Liver (tissue), 3 donors: Measurements from ENCODE around the gene THSD4.

ENCODE experiments used
- CTCF ChIP-seq: fragments of 150-350 bp; IDR thresholded peaks from 2 replicates; pipeline ENCODE4 v1.5.1; 2017; ENCODE audit warnings: improper control_type of control experiment, low read depth, low read length; ENCODE audit not compliant: missing input control
- EGR1 ChIP-seq, 2 donors: IDR thresholded peaks; 2 replicates each; pipeline ENCODE4 v1.6.1; 2016 to 2018; ENCODE audit warnings: antibody characterized with exemption in 2 of 2, low read depth in 2 of 2
- FOXA1 ChIP-seq: IDR thresholded peaks from 2 replicates; pipeline ENCODE4 v1.6.1; 2016; ENCODE audit warnings: antibody characterized with exemption
- GABPA ChIP-seq, 2 donors: IDR thresholded peaks in 1 of 2; conservative IDR thresholded peaks in 1 of 2; 2 replicates each; pipeline ENCODE4 v1.6.1; 2016; ENCODE audit warnings: antibody characterized with exemption in 2 of 2, mild to moderate bottlenecking in 1 of 2, moderate library complexity in 1 of 2
- JUND ChIP-seq, 2 donors: IDR thresholded peaks; 2 replicates each; pipeline ENCODE4 v1.6.1; 2016; ENCODE audit warnings: antibody characterized with exemption in 2 of 2
- RAD21 ChIP-seq, 2 donors: IDR thresholded peaks; 2 replicates each; pipeline ENCODE4 v1.6.1; 2016; ENCODE audit warnings: antibody characterized with exemption in 2 of 2, mild to moderate bottlenecking in 2 of 2
- SP1 ChIP-seq: IDR thresholded peaks from 2 replicates; pipeline ENCODE4 v1.6.1; 2018; ENCODE audit warnings: antibody characterized with exemption, mild to moderate bottlenecking
- TAF1 ChIP-seq: conservative IDR thresholded peaks from 2 replicates; pipeline ENCODE4 v1.6.1; 2016; ENCODE audit warnings: antibody characterized with exemption, mild to moderate bottlenecking
- YY1 ChIP-seq: IDR thresholded peaks from 2 replicates; pipeline ENCODE4 v1.6.1; 2016; ENCODE audit warnings: antibody characterized with exemption, mild to moderate bottlenecking
- ZBTB33 ChIP-seq: IDR thresholded peaks from 2 replicates; pipeline ENCODE4 v1.6.1; 2016; ENCODE audit warnings: antibody characterized with exemption
- TF ChIP-seq, protein P1 (sequence below): IDR thresholded peaks from 2 replicates; pipeline ENCODE4 v1.6.1; 2016; ENCODE audit warnings: antibody characterized with exemption, mild to moderate bottlenecking
- TF ChIP-seq, protein P2 (sequence below): IDR thresholded peaks from 2 replicates; pipeline ENCODE4 v1.6.1; 2016; ENCODE audit warnings: antibody characterized with exemption
- TF ChIP-seq, protein P3 (sequence below): IDR thresholded peaks from 2 replicates; pipeline ENCODE4 v1.6.1; 2016; ENCODE audit warnings: antibody characterized with exemption
- donor health status: healthy.
- donor health status: healthy.

GRCh38 chr15:71424765-71425164 is 309.5 kb downstream of the THSD4 start:
- TF ChIP-seq CTCF: no peak
- no peak for TF ChIP-seq SP1
- no peak for TF ChIP-seq JUND (IDR thresholded peaks at IDR 0.05)
- TF ChIP-seq ZBTB33: no peak
- TF ChIP-seq, protein P1, sequence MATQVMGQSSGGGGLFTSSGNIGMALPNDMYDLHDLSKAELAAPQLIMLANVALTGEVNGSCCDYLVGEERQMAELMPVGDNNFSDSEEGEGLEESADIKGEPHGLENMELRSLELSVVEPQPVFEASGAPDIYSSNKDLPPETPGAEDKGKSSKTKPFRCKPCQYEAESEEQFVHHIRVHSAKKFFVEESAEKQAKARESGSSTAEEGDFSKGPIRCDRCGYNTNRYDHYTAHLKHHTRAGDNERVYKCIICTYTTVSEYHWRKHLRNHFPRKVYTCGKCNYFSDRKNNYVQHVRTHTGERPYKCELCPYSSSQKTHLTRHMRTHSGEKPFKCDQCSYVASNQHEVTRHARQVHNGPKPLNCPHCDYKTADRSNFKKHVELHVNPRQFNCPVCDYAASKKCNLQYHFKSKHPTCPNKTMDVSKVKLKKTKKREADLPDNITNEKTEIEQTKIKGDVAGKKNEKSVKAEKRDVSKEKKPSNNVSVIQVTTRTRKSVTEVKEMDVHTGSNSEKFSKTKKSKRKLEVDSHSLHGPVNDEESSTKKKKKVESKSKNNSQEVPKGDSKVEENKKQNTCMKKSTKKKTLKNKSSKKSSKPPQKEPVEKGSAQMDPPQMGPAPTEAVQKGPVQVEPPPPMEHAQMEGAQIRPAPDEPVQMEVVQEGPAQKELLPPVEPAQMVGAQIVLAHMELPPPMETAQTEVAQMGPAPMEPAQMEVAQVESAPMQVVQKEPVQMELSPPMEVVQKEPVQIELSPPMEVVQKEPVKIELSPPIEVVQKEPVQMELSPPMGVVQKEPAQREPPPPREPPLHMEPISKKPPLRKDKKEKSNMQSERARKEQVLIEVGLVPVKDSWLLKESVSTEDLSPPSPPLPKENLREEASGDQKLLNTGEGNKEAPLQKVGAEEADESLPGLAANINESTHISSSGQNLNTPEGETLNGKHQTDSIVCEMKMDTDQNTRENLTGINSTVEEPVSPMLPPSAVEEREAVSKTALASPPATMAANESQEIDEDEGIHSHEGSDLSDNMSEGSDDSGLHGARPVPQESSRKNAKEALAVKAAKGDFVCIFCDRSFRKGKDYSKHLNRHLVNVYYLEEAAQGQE: no peak
- TF ChIP-seq, protein P2, sequence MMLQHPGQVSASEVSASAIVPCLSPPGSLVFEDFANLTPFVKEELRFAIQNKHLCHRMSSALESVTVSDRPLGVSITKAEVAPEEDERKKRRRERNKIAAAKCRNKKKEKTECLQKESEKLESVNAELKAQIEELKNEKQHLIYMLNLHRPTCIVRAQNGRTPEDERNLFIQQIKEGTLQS: no peak
- no peak for TF ChIP-seq RAD21 (IDR thresholded peaks at IDR 0.05)
- no peak for TF ChIP-seq EGR1 (IDR thresholded peaks at IDR 0.05; ENCODE audit: low read depth in 2 of 2)
- no peak for TF ChIP-seq FOXA1
- no peak for TF ChIP-seq TAF1
- TF ChIP-seq YY1: no peak
- TF ChIP-seq GABPA (IDR thresholded peaks at IDR 0.05 in 1 of 2, conservative IDR thresholded peaks at IDR 0.05 in 1 of 2): no peak
- TF ChIP-seq, protein P3, sequence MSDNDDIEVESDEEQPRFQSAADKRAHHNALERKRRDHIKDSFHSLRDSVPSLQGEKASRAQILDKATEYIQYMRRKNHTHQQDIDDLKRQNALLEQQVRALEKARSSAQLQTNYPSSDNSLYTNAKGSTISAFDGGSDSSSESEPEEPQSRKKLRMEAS: no peak
